GM12878 (cell line): ENCODE measurements around the gene GBP6. TPM values are rescaled to one million over a fixed set of nuclear protein-coding genes. Genes with fewer than 3 reads are reported as not detected.

ENCODE experiments used
- ATAC-seq: fragments of 200-7000 bp; cut with Tn5 transposase; 3 replicates; pipeline ENCODE4 v1.9.1; 2020; ENCODE audit warnings: mild to moderate bottlenecking, moderate library complexity
- BruUV-seq: library from RNA; stranded (reverse); fragments of 400-500 nt; replicated peaks from 2 replicates; lab custom pipeline; 2021; lab: Mats Ljungman, UMichigan
- CTCF ChIA-PET: fragments of 300-600 bp; sonication (Branson Sonifier 250); formaldehyde crosslinking; extraction: SDS; loops from one replicate; lab custom pipeline; 2021; ENCODE audit warnings: inconsistent platforms; lab: Yijun Ruan, JAX
- POLR2A ChIA-PET: fragments of 350-600 bp; formaldehyde crosslinking; extraction: SDS; loops from one replicate; lab custom pipeline; 2021; ENCODE audit warnings: inconsistent platforms; lab: Charles Lee
- RAD21 ChIA-PET: fragments of 300-600 bp; sonication (Branson Sonifier 250); formaldehyde crosslinking; loops from one replicate; lab custom pipeline; 2023; ENCODE audit warnings: antibody characterized with exemption; ENCODE audit not compliant: unreplicated experiment; lab: Charles Lee
- SMC1A ChIA-PET: fragments of 300-600 bp; sonication (Branson Sonifier 250); formaldehyde crosslinking; loops from one replicate; lab custom pipeline; 2023; ENCODE audit not compliant: unreplicated experiment, uncharacterized antibody; lab: Charles Lee
- DNase-seq: peaks from one replicate; pipeline ENCODE4 v3.0.0-alpha.2; 2011; ENCODE audit warnings: low read depth, low spot score
- FAIRE-seq: peaks from 3 replicates; lab custom pipeline; 2011; peaks lifted over from hg19 to GRCh38; lab: Jason Lieb, UNC
- H2AFZ ChIP-seq: 2 replicates; pipeline ENCODE4 v1.6.0; 2011; ENCODE audit warnings: low read depth, low read length, control low read depth; ENCODE audit not compliant: control insufficient read depth
- H3K27ac ChIP-seq: 2 replicates; pipeline ENCODE4 v1.5.1; 2011; ENCODE audit warnings: control low read depth; ENCODE audit not compliant: control insufficient read depth, insufficient read depth
- H3K27me3 ChIP-seq, 2 experiments: replicated peaks in 1 of 2; 2 replicates each; pipeline versions ENCODE4 v1.6.0 to v1.6.1; 2011; ENCODE audit warnings: low read length in 1 of 2; ENCODE audit not compliant: control insufficient read depth in 2 of 2, insufficient read depth in 2 of 2
- H3K36me3 ChIP-seq, 2 experiments: 2 replicates each; pipeline ENCODE4 v1.5.1; 2011; ENCODE audit warnings: low read length in 1 of 2; ENCODE audit not compliant: control insufficient read depth in 2 of 2, insufficient read depth in 2 of 2
- H3K4me1 ChIP-seq: 2 replicates; pipeline ENCODE4 v1.6.1; 2011; ENCODE audit warnings: mild to moderate bottlenecking, low read length, moderate library complexity, mixed read lengths; ENCODE audit not compliant: control insufficient read depth, insufficient read depth
- H3K4me2 ChIP-seq: 2 replicates; pipeline ENCODE4 v1.6.0; 2011; ENCODE audit warnings: control low read depth; ENCODE audit not compliant: control insufficient read depth, insufficient read depth
- H3K4me3 ChIP-seq: fragments of 200-600 bp; sonication (generic); 2 replicates; pipeline ENCODE4 v1.5.1; 2016
- H3K79me2 ChIP-seq: 2 replicates; pipeline ENCODE4 v1.6.0; 2011; ENCODE audit warnings: low read length; ENCODE audit not compliant: control insufficient read depth, insufficient read depth
- H3K9ac ChIP-seq: 2 replicates; pipeline ENCODE4 v1.8.0; 2011; ENCODE audit warnings: low read length, control low read depth, mixed read lengths; ENCODE audit not compliant: control insufficient read depth, insufficient read depth
- H3K9me3 ChIP-seq: replicated peaks from 3 replicates; pipeline ENCODE4 v1.5.1; 2011; ENCODE audit warnings: mild to moderate bottlenecking, low read length; ENCODE audit not compliant: control insufficient read depth, insufficient read depth
- H4K20me1 ChIP-seq: 2 replicates; pipeline ENCODE4 v1.6.0; 2011; ENCODE audit not compliant: control insufficient read depth, insufficient read depth
- BCL11A ChIP-seq: IDR thresholded peaks from 2 replicates; pipeline ENCODE4 v1.6.1; 2011; ENCODE audit warnings: low read depth, low read length
- BMI1 ChIP-seq: fragments of 450-650 bp; IDR thresholded peaks from 2 replicates; pipeline ENCODE4 v1.6.1; 2016; ENCODE audit warnings: mild to moderate bottlenecking, moderate library complexity, borderline replicate concordance
- CEBPB ChIP-seq, 2 experiments: fragments of 150-350 bp in 1 of 2; IDR thresholded peaks; 2 replicates each; pipeline ENCODE4 v1.6.1; 2012 to 2014; ENCODE audit warnings: low read depth in 2 of 2, low read length in 2 of 2, borderline replicate concordance in 1 of 2, inconsistent platforms in 1 of 2
- EGR1 ChIP-seq, 2 experiments: IDR thresholded peaks; 1 replicate in 1 of 2; 2 replicates in 1 of 2; pipeline ENCODE4 v1.6.1; 2011 to 2012; ENCODE audit warnings: low read depth in 2 of 2, low read length in 2 of 2, borderline replicate concordance in 1 of 2, mild to moderate bottlenecking in 1 of 2, moderate library complexity in 1 of 2
- GABPA ChIP-seq: IDR thresholded peaks from 2 replicates; pipeline ENCODE4 v1.6.1; 2014; ENCODE audit warnings: antibody characterized with exemption, low read depth, mild to moderate bottlenecking, inconsistent platforms
- GATAD2B ChIP-seq: fragments of 450-650 bp; conservative IDR thresholded peaks from 2 replicates; pipeline ENCODE4 v1.6.1; 2017; ENCODE audit warnings: low read depth, mild to moderate bottlenecking, moderate library complexity
- HDGF ChIP-seq: fragments of 450-650 bp; IDR thresholded peaks from 2 replicates; pipeline ENCODE4 v1.6.1; 2016; ENCODE audit warnings: antibody characterized with exemption
- JUND ChIP-seq: IDR thresholded peaks from 2 replicates; pipeline ENCODE4 v1.6.1; 2012; ENCODE audit warnings: low read depth, mild to moderate bottlenecking, low read length, improper control_type of control experiment, moderate library complexity
- PAX5 ChIP-seq: IDR thresholded peaks from 2 replicates; pipeline ENCODE4 v1.6.1; 2011; ENCODE audit warnings: low read depth, low read length, borderline replicate concordance
- SMC3 ChIP-seq: IDR thresholded peaks from 2 replicates; pipeline ENCODE4 v1.6.1; 2011; ENCODE audit warnings: low read length, improper control_type of control experiment, borderline replicate concordance
- SPI1 ChIP-seq: IDR thresholded peaks from 2 replicates; pipeline ENCODE4 v1.6.1; 2011; ENCODE audit warnings: low read depth, mild to moderate bottlenecking, low read length, moderate library complexity, borderline replicate concordance; ENCODE audit not compliant: insufficient read depth
- SUPT20H ChIP-seq: IDR thresholded peaks from 2 replicates; pipeline ENCODE4 v1.6.1; 2011; ENCODE audit warnings: low read depth, mild to moderate bottlenecking, low read length, moderate library complexity, borderline replicate concordance; ENCODE audit not compliant: control insufficient read depth
- TCF12 ChIP-seq: IDR thresholded peaks from 2 replicates; pipeline ENCODE4 v1.6.1; 2011; ENCODE audit warnings: low read depth, mild to moderate bottlenecking, low read length
- ZNF207 ChIP-seq: fragments of 450-650 bp; IDR thresholded peaks from 2 replicates; pipeline ENCODE4 v1.6.1; 2014; ENCODE audit warnings: antibody characterized with exemption, mild to moderate bottlenecking, borderline replicate concordance
- ZNF384 ChIP-seq: IDR thresholded peaks from 2 replicates; pipeline ENCODE4 v1.6.1; 2012; ENCODE audit warnings: low read depth, mild to moderate bottlenecking, low read length, improper control_type of control experiment, borderline replicate concordance
- WGBS: methylation state at CpG from one replicate; pipeline ENCODE4 v1.1.6; 2016; ENCODE audit warnings: low lambda C conversion rate; ENCODE audit not compliant: insufficient replicate concordance, insufficient coverage; ENCODE audit errors: missing lambda C conversion rate; 5-methylcytosine and 5-hydroxymethylcytosine counted together
- in situ Hi-C: fragments of 300-500 bp; cut with MboI; formaldehyde crosslinking; loops from 9 replicates; pipeline ENCODE4 v1.14.3; 2018; ENCODE audit warnings: mixed read lengths
- intact Hi-C: fragments of 100-400 bp; cut with micrococcal nuclease; formaldehyde crosslinking; loops from one replicate; pipeline ENCODE4 v1.14.2; 2022; ENCODE audit not compliant: unreplicated experiment
- polyA plus RNA-seq, 11 experiments: library from polyadenylated mRNA; depleted of rRNA in 4 of 11; unstranded in 6 of 11; stranded (reverse) in 5 of 11; fragments of >200 nt; fragmentation: Nextera tagmentation in 4 of 11; fragmentation: Illumina TruSeq in 1 of 11; extraction: Ambion mirVana in 4 of 11; extraction: Trizol in 1 of 11; gene quantifications; 1 replicate in 1 of 11; 2 replicates in 10 of 11; pipeline versions ENCODE4 v1.2.1 to v1.2.3, GENCODE V29; 2011 to 2016; ENCODE audit warnings: inconsistent platforms in 2 of 11, missing spikeins in 2 of 11, low read depth in 1 of 11
- total RNA-seq, 4 experiments: library from RNA; depleted of rRNA in 3 of 4; stranded (reverse); fragments of >200 nt in 3 of 4; fragmentation: Illumina TruSeq in 1 of 4; extraction: Trizol in 1 of 4; gene quantifications; 2 replicates each; pipeline versions ENCODE4 v1.2.1 to v1.2.3, GENCODE V29; 2013 to 2021
- TF ChIP-seq, protein P1 (sequence below): fragments of 150-350 bp; IDR thresholded peaks from 2 replicates; pipeline ENCODE4 v1.6.1; 2016; ENCODE audit warnings: low read depth, low read length
- TF ChIP-seq, protein P2 (sequence below): IDR thresholded peaks from 2 replicates; pipeline ENCODE4 v1.6.1; 2012; ENCODE audit warnings: low read depth, low read length, improper control_type of control experiment

Gene GBP6
- total and polyA plus RNA-seq, 10 of the 15 experiments (the other 5 are each of a cell fraction or from before 2014, with no cell fraction given), result 0.03 to 2.7 (median 0.05) TPM; not detected in 6

DNA sequence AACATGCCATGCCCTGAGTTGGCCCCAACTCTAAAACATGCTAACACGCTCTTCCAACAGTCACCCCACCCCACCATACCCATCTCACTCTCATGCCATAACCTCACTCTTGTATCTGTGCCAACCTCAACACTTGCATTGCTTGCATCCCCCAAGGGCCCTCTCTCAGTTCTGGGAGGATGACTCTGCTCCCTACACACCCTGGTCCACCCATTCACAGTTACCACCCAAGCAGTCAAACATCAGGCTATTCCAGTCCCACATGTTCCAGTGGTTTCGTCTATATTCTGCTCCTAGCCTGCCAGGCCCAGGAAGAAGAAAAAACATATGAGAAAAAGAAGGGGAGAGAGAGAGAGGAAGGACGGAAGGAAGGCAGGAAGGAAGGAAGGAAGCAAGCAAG, 31.0 kb downstream of the GBP6 start:
- Histone ChIP-seq H4K20me1 (no peaks in the 10 kb centered on the region), H3K9ac (no peak overlapping the region), H3K9me3 (no peaks in the 10 kb centered on the region), H3K79me2 (no peaks in the 10 kb centered on the region), H3K27me3 (no peaks in the 10 kb centered on the region), H3K4me3 (no peak overlapping the region), H2AFZ (no peak overlapping the region), H3K4me1 (no peaks in the 10 kb centered on the region), H3K36me3 (no peaks in the 10 kb centered on the region), H3K27ac (no peak overlapping the region), H3K4me2 (no peak overlapping the region)
- POLR2A ChIA-PET, result no interaction called here
- intact Hi-C loops (no loop called here), in situ Hi-C loops (no loop called here)
- FAIRE-seq (no peak), DNase-seq (no peak), ATAC-seq (no peak)
- no TSS peak for BruUV-seq
- SMC1A ChIA-PET, result no interaction called here
- RAD21 ChIA-PET, result no interaction called here
- CTCF ChIA-PET, result no interaction called here
- 22% methylated on average over 3 of the region's 3 CpGs for WGBS
- no peak for TF ChIP-seq JUND
- TF ChIP-seq, protein P1, sequence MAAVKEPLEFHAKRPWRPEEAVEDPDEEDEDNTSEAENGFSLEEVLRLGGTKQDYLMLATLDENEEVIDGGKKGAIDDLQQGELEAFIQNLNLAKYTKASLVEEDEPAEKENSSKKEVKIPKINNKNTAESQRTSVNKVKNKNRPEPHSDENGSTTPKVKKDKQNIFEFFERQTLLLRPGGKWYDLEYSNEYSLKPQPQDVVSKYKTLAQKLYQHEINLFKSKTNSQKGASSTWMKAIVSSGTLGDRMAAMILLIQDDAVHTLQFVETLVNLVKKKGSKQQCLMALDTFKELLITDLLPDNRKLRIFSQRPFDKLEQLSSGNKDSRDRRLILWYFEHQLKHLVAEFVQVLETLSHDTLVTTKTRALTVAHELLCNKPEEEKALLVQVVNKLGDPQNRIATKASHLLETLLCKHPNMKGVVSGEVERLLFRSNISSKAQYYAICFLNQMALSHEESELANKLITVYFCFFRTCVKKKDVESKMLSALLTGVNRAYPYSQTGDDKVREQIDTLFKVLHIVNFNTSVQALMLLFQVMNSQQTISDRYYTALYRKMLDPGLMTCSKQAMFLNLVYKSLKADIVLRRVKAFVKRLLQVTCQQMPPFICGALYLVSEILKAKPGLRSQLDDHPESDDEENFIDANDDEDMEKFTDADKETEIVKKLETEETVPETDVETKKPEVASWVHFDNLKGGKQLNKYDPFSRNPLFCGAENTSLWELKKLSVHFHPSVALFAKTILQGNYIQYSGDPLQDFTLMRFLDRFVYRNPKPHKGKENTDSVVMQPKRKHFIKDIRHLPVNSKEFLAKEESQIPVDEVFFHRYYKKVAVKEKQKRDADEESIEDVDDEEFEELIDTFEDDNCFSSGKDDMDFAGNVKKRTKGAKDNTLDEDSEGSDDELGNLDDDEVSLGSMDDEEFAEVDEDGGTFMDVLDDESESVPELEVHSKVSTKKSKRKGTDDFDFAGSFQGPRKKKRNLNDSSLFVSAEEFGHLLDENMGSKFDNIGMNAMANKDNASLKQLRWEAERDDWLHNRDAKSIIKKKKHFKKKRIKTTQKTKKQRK, result no peak
- TF ChIP-seq ZNF384, result no peak
- no peak for TF ChIP-seq TCF12
- TF ChIP-seq HDGF, result no peak
- no peak for TF ChIP-seq PAX5
- no peak for TF ChIP-seq SPI1
- no peak for TF ChIP-seq SMC3
- no peak for TF ChIP-seq GATAD2B
- no peak for TF ChIP-seq BCL11A
- no peak for TF ChIP-seq GABPA
- no peak for TF ChIP-seq SUPT20H
- no peak for TF ChIP-seq EGR1 (IDR thresholded peaks at IDR 0.05; ENCODE audit: borderline replicate concordance in 1 of 2, low read depth in 2 of 2, low read length in 2 of 2)
- TF ChIP-seq BMI1, result no peak
- TF ChIP-seq CEBPB (IDR thresholded peaks at IDR 0.05; ENCODE audit: borderline replicate concordance in 1 of 2, low read depth in 2 of 2, low read length in 2 of 2), result no peak
- TF ChIP-seq, protein P2, sequence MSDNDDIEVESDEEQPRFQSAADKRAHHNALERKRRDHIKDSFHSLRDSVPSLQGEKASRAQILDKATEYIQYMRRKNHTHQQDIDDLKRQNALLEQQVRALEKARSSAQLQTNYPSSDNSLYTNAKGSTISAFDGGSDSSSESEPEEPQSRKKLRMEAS, result no peak
- no peak for TF ChIP-seq ZNF207
